DND-41 (cell line): ENCODE results near the gene PFAS.
A peak's percentile ranks its signal among the peaks of the same experiment; 100 is the strongest.
"Not testable (repeated sequence)": the region's sequence is repeated elsewhere in the genome, so short reads cannot be mapped to it uniquely, and the experiment has no call there.

Source experiments
- ATAC-seq: fragments of 200-7000 bp; cut with Tn5 transposase; 3 replicates; pipeline ENCODE4 v1.9.1; 2021; ENCODE audit warnings: low read depth; ENCODE audit not compliant: insufficient read depth
- DNase-seq: peaks from one replicate; pipeline ENCODE4 v3.0.0-alpha.2; 2020
- H2AFZ ChIP-seq: 2 replicates; pipeline ENCODE4 v1.6.0; 2012; ENCODE audit warnings: low read depth, low read length
- H3K27ac ChIP-seq: 2 replicates; pipeline ENCODE4 v1.5.1; 2012; ENCODE audit warnings: low read length, inconsistent platforms
- H3K27me3 ChIP-seq: fragments of 200-600 bp; sonication (generic); 2 replicates; pipeline ENCODE4 v1.6.0; 2012; ENCODE audit warnings: low read length, mild to moderate bottlenecking, inconsistent platforms; ENCODE audit not compliant: insufficient read depth, poor library complexity
- H3K36me3 ChIP-seq: 2 replicates; pipeline ENCODE4 v1.5.1; 2012; ENCODE audit warnings: low read length, inconsistent platforms; ENCODE audit not compliant: insufficient read depth
- H3K4me1 ChIP-seq: 2 replicates; pipeline ENCODE4 v1.5.1; 2012; ENCODE audit warnings: mild to moderate bottlenecking, low read length; ENCODE audit not compliant: insufficient read depth
- H3K4me2 ChIP-seq: 2 replicates; pipeline ENCODE4 v1.6.0; 2012; ENCODE audit warnings: mild to moderate bottlenecking, moderate library complexity, low read length, inconsistent platforms; ENCODE audit not compliant: insufficient read depth
- H3K4me3 ChIP-seq, 2 experiments: fragments of 200-600 bp in 1 of 2; shearing (Covaris generic) in 1 of 2; 2 replicates each; pipeline ENCODE4 v1.5.1; 2012 to 2016; ENCODE audit warnings: inconsistent platforms in 2 of 2, low read length in 2 of 2, mild to moderate bottlenecking in 2 of 2, low read depth in 1 of 2, moderate library complexity in 1 of 2
- H3K79me2 ChIP-seq: 2 replicates; pipeline ENCODE4 v1.6.0; 2012; ENCODE audit warnings: low read length, inconsistent platforms; ENCODE audit not compliant: insufficient read depth
- H3K9ac ChIP-seq: 2 replicates; pipeline ENCODE4 v1.6.0; 2012; ENCODE audit warnings: low read depth, mild to moderate bottlenecking, inconsistent platforms, low read length, moderate library complexity
- H3K9me3 ChIP-seq: 2 replicates; pipeline ENCODE4 v1.5.1; 2012; ENCODE audit warnings: low read length, moderate library complexity, mild to moderate bottlenecking, inconsistent platforms; ENCODE audit not compliant: insufficient read depth, severe bottlenecking
- H4K20me1 ChIP-seq: 2 replicates; pipeline ENCODE4 v1.6.0; 2012; ENCODE audit warnings: low read length; ENCODE audit not compliant: insufficient read depth
- CTCF ChIP-seq: IDR thresholded peaks from 2 replicates; pipeline ENCODE4 v1.5.1; 2012; ENCODE audit warnings: borderline replicate concordance, low read length, moderate library complexity, mild to moderate bottlenecking; ENCODE audit not compliant: poor library complexity, severe bottlenecking; ENCODE audit errors: extremely low read depth
- EZH2 ChIP-seq: IDR thresholded peaks from 3 replicates; pipeline ENCODE4 v1.6.1; 2012; ENCODE audit warnings: borderline replicate concordance, low read depth, mild to moderate bottlenecking, moderate library complexity, low read length, inconsistent platforms; ENCODE audit not compliant: severe bottlenecking

PFAS gene

GRCh38 chr17:8249621-8250500 lies 772 bp downstream of the PFAS start:
- Histone ChIP-seq H3K4me2 (peak overlapping the region; percentile 70), H3K9me3 (no peaks in the 10 kb centered on the region), H3K27me3 (no peaks in the 10 kb centered on the region), H3K79me2 (peaks cover 82% of the 10 kb centered on the region), H3K4me1 (peaks cover 39% of the 10 kb centered on the region), H4K20me1 (peaks cover 3% of the 10 kb centered on the region; the same call in 1 of the 2 replicates), H3K27ac (peak overlapping the region; percentile 100), H3K4me3 (peak overlapping the region; percentile 93 to 94), H3K9ac (peak overlapping the region; percentile 100), H2AFZ (peak overlapping the region; percentile 94), H3K36me3 (peaks cover 30% of the 10 kb centered on the region)
- no peak for TF ChIP-seq CTCF
- TF ChIP-seq EZH2, result no peak
- ATAC-seq, result no peak
- no peak for DNase-seq

GRCh38 chr17:8251411-8251810 lies 2.3 kb downstream of the PFAS start:
- H3K27ac ChIP-seq, H3K4me2 ChIP-seq, ATAC-seq, H4K20me1 ChIP-seq, H2AFZ ChIP-seq, H3K4me3 ChIP-seq, DNase-seq, H3K9me3 ChIP-seq, H3K27me3 ChIP-seq, H3K9ac ChIP-seq: not testable (repeated sequence)
- peaks cover 36% of the 10 kb centered on the region for H3K36me3 ChIP-seq
- H3K79me2 ChIP-seq, result peaks cover 67% of the 10 kb centered on the region
- H3K4me1 ChIP-seq, result peaks cover 26% of the 10 kb centered on the region

- no peak for DNase-seq
- Histone ChIP-seq H4K20me1 (peaks cover 3% of the 10 kb centered on the region; the same call in 1 of the 2 replicates), H3K36me3 (peaks cover 57% of the 10 kb centered on the region), H3K79me2 (peaks cover 50% of the 10 kb centered on the region), H3K4me3 (no peak overlapping the region), H3K9ac (no peak overlapping the region), H2AFZ (no peak overlapping the region), H3K4me2 (no peak overlapping the region), H3K27me3 (no peaks in the 10 kb centered on the region), H3K27ac (no peak overlapping the region), H3K9me3 (no peaks in the 10 kb centered on the region), H3K4me1 (peaks cover 13% of the 10 kb centered on the region)
- ATAC-seq, result no peak
- TF ChIP-seq CTCF, result no peak
These were observed 4.7 kb downstream of the PFAS start for GRCh38 chr17:8253801-8254200.

GRCh38 chr17:8254881-8255280 lies 5.8 kb downstream of the PFAS start:
- ATAC-seq (no peak), DNase-seq (no peak)
- H3K27ac ChIP-seq, result no peak overlapping the region
- no peaks in the 10 kb centered on the region for H3K9me3 ChIP-seq
- peaks cover 39% of the 10 kb centered on the region for H3K79me2 ChIP-seq
- peaks cover 3% of the 10 kb centered on the region; the same call in 1 of the 2 replicates for H4K20me1 ChIP-seq
- H3K27me3 ChIP-seq, result no peaks in the 10 kb centered on the region
- H3K4me2 ChIP-seq, result no peak overlapping the region
- H3K9ac ChIP-seq, result no peak overlapping the region
- H3K36me3 ChIP-seq, result peaks cover 64% of the 10 kb centered on the region
- TF ChIP-seq CTCF (no peak), EZH2 (no peak)
- H3K4me1 ChIP-seq, result peaks cover 9% of the 10 kb centered on the region
- no peak overlapping the region for H3K4me3 ChIP-seq
- H2AFZ ChIP-seq, result no peak overlapping the region
